K562 (cell line): ENCODE data around the gene HSD17B3. TPM values are rescaled to one million over a fixed set of nuclear protein-coding genes. Genes with fewer than 3 reads are reported as not detected.

Source experiments
- ATAC-seq: fragments of 200-7000 bp; cut with Tn5 transposase; 3 replicates; pipeline ENCODE4 v1.9.1; 2020; ENCODE audit warnings: moderate library complexity
- BruUV-seq: library from RNA; stranded (reverse); fragments of 400-500 nt; replicated peaks from 2 replicates; lab custom pipeline; 2021; lab: Mats Ljungman, UMichigan
- CTCF ChIA-PET: fragments of 300-600 bp; formaldehyde crosslinking; extraction: SDS; loops from one replicate; lab custom pipeline; 2021; ENCODE audit warnings: low intra/inter-chr PET ratio; lab: Yijun Ruan, JAX
- POLR2A ChIA-PET: fragments of 300-600, 350-650 bp; sonication (Branson Sonifier 250); formaldehyde crosslinking; extraction: SDS; loops from one replicate; lab custom pipeline; 2021; ENCODE audit warnings: antibody characterized with exemption, inconsistent platforms; lab: Yijun Ruan, JAX
- DNase-seq, 4 experiments: peaks; one replicate each; pipeline versions ENCODE4 v3.0.0 to v3.0.0-alpha.2; 2011 to 2018; ENCODE audit warnings: low spot score in 3 of 4, mixed read lengths in 3 of 4; ENCODE audit errors: extremely low read depth in 1 of 4
- FAIRE-seq: peaks from 2 replicates; lab custom pipeline; 2011; peaks lifted over from hg19 to GRCh38; lab: Jason Lieb, UNC
- H2AFZ ChIP-seq: 2 replicates; pipeline ENCODE4 v1.6.0; 2011; ENCODE audit warnings: low read depth, low read length, control low read depth, inconsistent platforms
- H3K27ac ChIP-seq: fragments of 200-600 bp; 3 replicates; pipeline ENCODE4 v1.8.0; 2011; ENCODE audit warnings: low read depth, mild to moderate bottlenecking, control low read depth, inconsistent platforms, low read length, moderate library complexity, mixed read lengths; ENCODE audit errors: extremely low read depth
- H3K27me3 ChIP-seq, 2 experiments: fragments of 300-600 bp in 1 of 2; 2 replicates in 1 of 2; 3 replicates in 1 of 2; pipeline versions ENCODE4 v1.6.0 to v1.8.0; 2011; ENCODE audit warnings: inconsistent platforms in 2 of 2, low read length in 2 of 2, mild to moderate bottlenecking in 1 of 2, mixed read lengths in 1 of 2, moderate library complexity in 1 of 2; ENCODE audit not compliant: control insufficient read depth in 2 of 2, insufficient read depth in 2 of 2
- H3K36me3 ChIP-seq: fragments of 300-600 bp; 3 replicates; pipeline ENCODE4 v1.8.0; 2011; ENCODE audit warnings: mild to moderate bottlenecking, low read length, inconsistent platforms; ENCODE audit not compliant: control insufficient read depth, insufficient read depth
- H3K4me1 ChIP-seq, 2 experiments: fragments of 200-600 bp in 1 of 2; replicated peaks in 1 of 2; 2 replicates in 1 of 2; 3 replicates in 1 of 2; pipeline versions ENCODE4 v1.5.1 to v1.8.0; 2011; ENCODE audit warnings: inconsistent platforms in 2 of 2, low read length in 2 of 2, mild to moderate bottlenecking in 1 of 2, mixed read lengths in 1 of 2, moderate library complexity in 1 of 2; ENCODE audit not compliant: control insufficient read depth in 2 of 2, insufficient read depth in 2 of 2
- H3K4me2 ChIP-seq: 2 replicates; pipeline ENCODE4 v1.6.1; 2011; ENCODE audit warnings: low read length, control low read depth, inconsistent platforms, mixed read lengths; ENCODE audit not compliant: insufficient read depth
- H3K4me3 ChIP-seq: fragments of 200-600 bp; sonication (generic), shearing (Covaris generic); 2 replicates; pipeline ENCODE4 v1.5.1; 2016; ENCODE audit warnings: control low read depth, inconsistent platforms
- H3K79me2 ChIP-seq: fragments of 200-600 bp; 3 replicates; pipeline ENCODE4 v1.8.0; 2011; ENCODE audit warnings: low read length, inconsistent platforms; ENCODE audit not compliant: control insufficient read depth, insufficient read depth
- H3K9ac ChIP-seq, 2 experiments: 2 replicates each; pipeline versions ENCODE4 v1.6.0 to v1.6.1; 2011; ENCODE audit warnings: low read depth in 2 of 2, low read length in 2 of 2, control low read depth in 1 of 2, inconsistent platforms in 1 of 2, mild to moderate bottlenecking in 1 of 2, mixed read lengths in 1 of 2; ENCODE audit not compliant: insufficient read depth in 1 of 2
- H3K9me1 ChIP-seq: one replicate; pipeline ENCODE4 v1.6.0; 2011; ENCODE audit warnings: inconsistent platforms, mild to moderate bottlenecking, low read length, moderate library complexity; ENCODE audit not compliant: control insufficient read depth, insufficient read depth
- H3K9me3 ChIP-seq: replicated peaks from 2 replicates; pipeline ENCODE4 v1.5.1; 2011; ENCODE audit warnings: low read depth, low read length, inconsistent platforms; ENCODE audit not compliant: control insufficient read depth, insufficient read depth
- H4K20me1 ChIP-seq: replicated peaks from 2 replicates; pipeline ENCODE4 v1.6.1; 2011; ENCODE audit warnings: low read length, inconsistent platforms, mixed read lengths; ENCODE audit not compliant: control insufficient read depth, insufficient read depth
- CCNT2 ChIP-seq: IDR thresholded peaks from 2 replicates; pipeline ENCODE4 v1.6.1; 2011; ENCODE audit warnings: borderline replicate concordance, low read depth, mild to moderate bottlenecking, moderate library complexity, mixed read lengths, low read length; ENCODE audit not compliant: insufficient read length; ENCODE audit errors: extremely low read depth
- CXXC5 ChIP-seq: fragments of 250-450 bp; sonication (Bioruptor Pico); IDR thresholded peaks from 2 replicates; pipeline ENCODE4 v1.8.0; 2022; ENCODE audit warnings: inconsistent platforms, mild to moderate bottlenecking, moderate library complexity
- HDAC6 ChIP-seq: IDR thresholded peaks from 2 replicates; pipeline ENCODE4 v1.6.1; 2012; ENCODE audit warnings: low read depth, mild to moderate bottlenecking, control low read depth, inconsistent platforms, low read length, moderate library complexity
- HNRNPUL1 ChIP-seq: fragments of 200-400 bp; formaldehyde crosslinking; IDR thresholded peaks from 2 replicates; pipeline ENCODE4 v1.6.1; 2017; ENCODE audit warnings: low read length
- LARP7 ChIP-seq: fragments of 450-650 bp; IDR thresholded peaks from 2 replicates; pipeline ENCODE4 v1.6.1; 2016
- MAFF ChIP-seq: IDR thresholded peaks from 2 replicates; pipeline ENCODE4 v1.6.1; 2012; ENCODE audit warnings: low read length, improper control_type of control experiment
- NUFIP1 ChIP-seq: fragments of 450-650 bp; IDR thresholded peaks from 2 replicates; pipeline ENCODE4 v1.6.1; 2018; ENCODE audit not compliant: partially characterized antibody
- RAD21 ChIP-seq, 2 experiments: fragments of 250-450 bp in 1 of 2; fragments of 450-650 bp in 1 of 2; sonication (Bioruptor Pico) in 1 of 2; formaldehyde crosslinking in 1 of 2; IDR thresholded peaks in 1 of 2; conservative IDR thresholded peaks in 1 of 2; 2 replicates each; pipeline versions ENCODE4 v1.4.0 to v1.8.0; 2020 to 2022; ENCODE audit warnings: mild to moderate bottlenecking in 2 of 2, moderate library complexity in 1 of 2
- SP2 ChIP-seq: IDR thresholded peaks from 2 replicates; pipeline ENCODE4 v1.6.1; 2011; ENCODE audit warnings: mild to moderate bottlenecking, low read depth, low read length, moderate library complexity; ENCODE audit not compliant: poor library complexity, severe bottlenecking; ENCODE audit errors: extremely low read depth
- TCF3 ChIP-seq: sonication (generic); formaldehyde crosslinking; IDR thresholded peaks from 2 replicates; pipeline ENCODE4 v1.4.0; 2020; ENCODE audit warnings: mild to moderate bottlenecking, missing genetic modification reagents
- WGBS: fragments of 100-300 bp; shearing (Covaris generic); methylation state at CpG from one replicate; pipeline ENCODE4 v1.1.6; 2016; ENCODE audit warnings: low coverage, mixed read lengths; ENCODE audit not compliant: insufficient coverage; ENCODE audit errors: missing lambda C conversion rate; 5-methylcytosine and 5-hydroxymethylcytosine counted together
- in situ Hi-C: fragments of 300-500 bp; cut with MboI; formaldehyde crosslinking; loops from 4 replicates; pipeline ENCODE4 v1.15.0; 2018; ENCODE audit warnings: inconsistent platforms, mixed read lengths
- intact Hi-C: fragments of 100-400 bp; cut with micrococcal nuclease; formaldehyde crosslinking; loops from 2 replicates; pipeline ENCODE4 v1.14.2; 2022
- polyA plus RNA-seq, 8 experiments: library from polyadenylated mRNA; depleted of rRNA in 4 of 8; stranded (reverse) in 5 of 8; unstranded in 3 of 8; fragments of >200 nt; fragmentation: Nextera tagmentation in 2 of 8; fragmentation: Illumina TruSeq in 1 of 8; extraction: Ambion mirVana in 2 of 8; extraction: Trizol in 1 of 8; gene quantifications; 2 replicates each; pipeline versions ENCODE4 v1.2.1 to v1.2.3, GENCODE V29; 2011 to 2014; ENCODE audit warnings: inconsistent platforms in 1 of 8, missing spikeins in 1 of 8
- total RNA-seq, 7 experiments: library from RNA; depleted of rRNA in 6 of 7; stranded (reverse); fragments of >200 nt in 6 of 7; fragmentation: Illumina TruSeq in 2 of 7; extraction: Trizol in 2 of 7; gene quantifications; 2 replicates each; pipeline versions ENCODE4 v1.2.1 to v1.2.3, GENCODE V29; 2011 to 2021; ENCODE audit warnings: low replicate concordance in 1 of 7
- TF ChIP-seq, protein P1 (sequence below), 2 experiments: fragments of 200-800 bp in 1 of 2; sonication (Bioruptor generic) in 1 of 2; sonication (generic) in 1 of 2; formaldehyde crosslinking in 1 of 2; IDR thresholded peaks in 1 of 2; conservative IDR thresholded peaks in 1 of 2; 2 replicates each; pipeline versions ENCODE4 v1.5.0 to v1.6.1; 2016 to 2020; ENCODE audit warnings: missing compliant biosample characterization in 1 of 2, missing genetic modification characterization in 1 of 2, missing genetic modification reagents in 1 of 2

HSD17B3 gene
- total and polyA plus RNA-seq, 9 of the 15 experiments (the other 6 are each of a cell fraction or from before 2014, with no cell fraction given) = not detected

DNA sequence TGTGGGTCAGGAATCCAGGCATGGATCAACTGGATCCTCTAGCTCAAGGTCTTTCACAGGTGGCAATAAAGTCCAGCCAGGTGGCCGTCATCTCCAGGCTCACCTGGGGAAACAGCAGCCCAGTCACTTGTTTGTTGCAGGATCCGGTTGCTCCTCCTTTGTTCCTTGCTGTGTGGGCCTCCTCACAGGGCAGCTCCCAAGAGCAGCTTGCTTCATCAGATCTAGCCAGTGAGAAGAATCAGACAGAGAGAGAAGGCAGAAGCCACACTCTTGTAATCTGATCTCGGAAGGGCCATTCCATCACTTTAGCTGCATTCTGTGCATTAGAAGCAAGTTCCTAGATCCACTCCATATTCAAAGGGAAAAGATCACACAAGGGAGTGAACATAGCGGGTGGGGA lies 3.2 kb upstream of the HSD17B3 start:
- FAIRE-seq = no peak
- H3K27ac ChIP-seq = no peak overlapping the region
- H3K36me3 ChIP-seq = no peaks in the 10 kb centered on the region
- ChIA-PET POLR2A (interaction anchor here (0.6 to 0.7 kb wide), 2 partner anchors 10 to 157 kb away, joined by 3 read pairs; no protein-coding TSS in a partner anchor), CTCF (no interaction called here)
- H3K4me3 ChIP-seq = no peak overlapping the region
- DNase-seq = no peak
- no TSS peak for BruUV-seq
- H3K4me1 ChIP-seq = no peaks in the 10 kb centered on the region
- WGBS = 5% methylated on average over 4 of the region's 4 CpGs
- ATAC-seq = no peak
- in situ Hi-C loops = no loop called here
- TF ChIP-seq MAFF = no peak
- TF ChIP-seq RAD21 (CRISPR knock-in tag; conservative IDR thresholded peaks at IDR 0.05 in 1 of 2, IDR thresholded peaks at IDR 0.05 in 1 of 2) = no peak
- no peak for TF ChIP-seq HNRNPUL1
- TF ChIP-seq TCF3 (CRISPR knock-in tag) = no peak
- TF ChIP-seq LARP7 = no peak
- TF ChIP-seq SP2 = no peak
- TF ChIP-seq HDAC6 = no peak
- TF ChIP-seq, protein P1, sequence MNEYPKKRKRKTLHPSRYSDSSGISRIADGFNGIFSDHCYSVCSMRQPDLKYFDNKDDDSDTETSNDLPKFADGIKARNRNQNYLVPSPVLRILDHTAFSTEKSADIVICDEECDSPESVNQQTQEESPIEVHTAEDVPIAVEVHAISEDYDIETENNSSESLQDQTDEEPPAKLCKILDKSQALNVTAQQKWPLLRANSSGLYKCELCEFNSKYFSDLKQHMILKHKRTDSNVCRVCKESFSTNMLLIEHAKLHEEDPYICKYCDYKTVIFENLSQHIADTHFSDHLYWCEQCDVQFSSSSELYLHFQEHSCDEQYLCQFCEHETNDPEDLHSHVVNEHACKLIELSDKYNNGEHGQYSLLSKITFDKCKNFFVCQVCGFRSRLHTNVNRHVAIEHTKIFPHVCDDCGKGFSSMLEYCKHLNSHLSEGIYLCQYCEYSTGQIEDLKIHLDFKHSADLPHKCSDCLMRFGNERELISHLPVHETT (CRISPR knock-in tag; conservative IDR thresholded peaks at IDR 0.05 in 1 of 2, IDR thresholded peaks at IDR 0.05 in 1 of 2) = no peak
- no peak for TF ChIP-seq NUFIP1
- TF ChIP-seq CXXC5 = no peak
- TF ChIP-seq CCNT2 = no peak
- H2AFZ ChIP-seq = no peak overlapping the region
- H3K9ac ChIP-seq = no peak overlapping the region
- H3K27me3 ChIP-seq = peaks cover 0 to 5% of the 10 kb centered on the region in 2 experiments; a peak in 1 of 5 replicates
- H3K4me2 ChIP-seq = no peak overlapping the region
- H4K20me1 ChIP-seq = no peaks in the 10 kb centered on the region
- no peaks in the 10 kb centered on the region for H3K79me2 ChIP-seq
- no peaks in the 10 kb centered on the region; the same call in 1 of the 2 replicates for H3K9me3 ChIP-seq
- intact Hi-C loops = no loop called here
- no peaks in the 10 kb centered on the region for H3K9me1 ChIP-seq
